ENCODE measurements around the gene PRKCA.

PRKCA gene

DNA sequence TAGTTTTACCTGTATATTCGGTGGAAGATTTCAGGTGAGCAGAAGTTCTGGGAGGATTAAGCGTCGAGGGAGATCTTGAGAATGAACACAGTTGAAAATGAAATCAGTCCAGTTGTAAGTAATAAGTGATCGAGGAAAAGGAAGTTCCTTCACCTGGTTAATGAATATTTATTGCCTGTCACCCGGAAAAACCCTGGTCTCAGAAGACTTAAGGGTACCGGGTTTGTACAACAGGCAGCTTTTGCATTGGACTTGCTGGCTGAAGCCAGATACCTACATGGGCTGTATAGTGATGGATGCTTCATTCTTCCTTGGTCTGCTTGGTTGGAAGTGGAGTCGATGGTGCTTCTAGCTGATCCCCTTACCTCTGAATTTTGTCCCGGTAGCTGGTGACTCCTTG is 72.7 kb downstream of the PRKCA start:
- H3K9ac ChIP-seq (ENCODE audit: low read depth, low read length) = no peak overlapping the region
- H3K9me3 ChIP-seq (replicated peaks; ENCODE audit: low read length) = no peaks in the 10 kb centered on the region
- no peaks in the 10 kb centered on the region for H3K36me3 ChIP-seq (ENCODE audit: insufficient read depth, low read length)
- no peak overlapping the region for H3K4me3 ChIP-seq (ENCODE audit: low read length)
- H3K4me2 ChIP-seq (ENCODE audit: low read length) = no peak overlapping the region
- no peaks in the 10 kb centered on the region for H3K27me3 ChIP-seq (ENCODE audit: control insufficient read depth, insufficient read depth, low read length)
- H3K4me1 ChIP-seq (ENCODE audit: control insufficient read depth, insufficient read depth, low read length) = peaks cover 33% of the 10 kb centered on the region

GRCh38 chr17:66378296-66378695 is 75.9 kb downstream of the PRKCA start:
- peak overlapping the region; percentile 43 for H3K9ac ChIP-seq (ENCODE audit: low read depth, low read length)
- no peaks in the 10 kb centered on the region for H3K9me3 ChIP-seq (replicated peaks; ENCODE audit: low read length)
- H3K27me3 ChIP-seq (ENCODE audit: control insufficient read depth, insufficient read depth, low read length) = no peaks in the 10 kb centered on the region
- H3K36me3 ChIP-seq (ENCODE audit: insufficient read depth, low read length) = no peaks in the 10 kb centered on the region
- no peak overlapping the region for H3K4me2 ChIP-seq (ENCODE audit: low read length)
- H3K4me1 ChIP-seq (ENCODE audit: control insufficient read depth, insufficient read depth, low read length) = peaks cover 28% of the 10 kb centered on the region
- H3K4me3 ChIP-seq (ENCODE audit: low read length) = no peak overlapping the region

DNA sequence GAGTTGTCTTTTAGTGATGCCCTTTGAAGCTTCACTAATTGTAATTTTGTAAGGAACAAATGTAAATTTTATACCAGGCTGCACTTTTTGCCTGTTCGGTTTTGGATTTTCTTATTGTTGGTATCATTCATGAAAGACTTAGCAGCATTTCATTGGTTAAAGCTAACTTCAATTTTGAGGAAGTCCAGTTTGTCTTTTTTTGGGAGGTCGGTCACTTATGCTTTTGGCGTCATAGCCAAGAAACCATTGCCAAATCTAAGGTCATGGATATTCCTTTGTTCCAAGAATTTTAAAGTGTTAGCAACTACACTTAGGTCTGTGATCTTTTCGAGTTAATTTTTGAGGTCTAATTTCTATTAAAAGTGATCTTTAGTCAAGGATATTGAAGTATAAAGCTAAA is 77.1 kb downstream of the PRKCA start:
- no peaks in the 10 kb centered on the region for H3K9me3 ChIP-seq (replicated peaks; ENCODE audit: low read length)
- peak overlapping the region; percentile 7 for H3K4me2 ChIP-seq (ENCODE audit: low read length)
- H3K9ac ChIP-seq (ENCODE audit: low read depth, low read length) = peak overlapping the region; percentile 46
- H3K27me3 ChIP-seq (ENCODE audit: control insufficient read depth, insufficient read depth, low read length) = no peaks in the 10 kb centered on the region
- no peaks in the 10 kb centered on the region for H3K36me3 ChIP-seq (ENCODE audit: insufficient read depth, low read length)
- H3K4me3 ChIP-seq (ENCODE audit: low read length) = no peak overlapping the region
- H3K4me1 ChIP-seq (ENCODE audit: control insufficient read depth, insufficient read depth, low read length) = peaks cover 33% of the 10 kb centered on the region

- Histone ChIP-seq H3K4me3 (ENCODE audit: low read length) (no peak overlapping the region), H3K27me3 (ENCODE audit: control insufficient read depth, insufficient read depth, low read length) (no peaks in the 10 kb centered on the region), H3K9me3 (replicated peaks; ENCODE audit: low read length) (no peaks in the 10 kb centered on the region), H3K4me2 (ENCODE audit: low read length) (peak overlapping the region; percentile 7), H3K9ac (ENCODE audit: low read depth, low read length) (peak overlapping the region; percentile 46), H3K4me1 (ENCODE audit: control insufficient read depth, insufficient read depth, low read length) (peaks cover 33% of the 10 kb centered on the region), H3K36me3 (ENCODE audit: insufficient read depth, low read length) (no peaks in the 10 kb centered on the region)
These were observed 77.6 kb downstream of the PRKCA start for GRCh38 chr17:66379996-66380395.

GRCh38 chr17:66381701-66382362 is 79.4 kb downstream of the PRKCA start:
- Histone ChIP-seq H3K27me3 (ENCODE audit: control insufficient read depth, insufficient read depth, low read length) (no peaks in the 10 kb centered on the region), H3K4me2 (ENCODE audit: low read length) (no peak overlapping the region), H3K4me3 (ENCODE audit: low read length) (no peak overlapping the region), H3K9ac (ENCODE audit: low read depth, low read length) (no peak overlapping the region), H3K36me3 (ENCODE audit: insufficient read depth, low read length) (no peaks in the 10 kb centered on the region), H3K9me3 (replicated peaks; ENCODE audit: low read length) (no peaks in the 10 kb centered on the region), H3K4me1 (ENCODE audit: control insufficient read depth, insufficient read depth, low read length) (peaks cover 27% of the 10 kb centered on the region)

- Histone ChIP-seq H3K4me1 (ENCODE audit: control insufficient read depth, insufficient read depth, low read length) (peaks cover 27% of the 10 kb centered on the region), H3K4me3 (ENCODE audit: low read length) (no peak overlapping the region), H3K9me3 (replicated peaks; ENCODE audit: low read length) (no peaks in the 10 kb centered on the region), H3K9ac (ENCODE audit: low read depth, low read length) (peak overlapping the region; percentile 39), H3K4me2 (ENCODE audit: low read length) (peak overlapping the region; percentile 11), H3K27me3 (ENCODE audit: control insufficient read depth, insufficient read depth, low read length) (no peaks in the 10 kb centered on the region), H3K36me3 (ENCODE audit: insufficient read depth, low read length) (peaks cover 2% of the 10 kb centered on the region)
These were observed 80.9 kb downstream of the PRKCA start for GRCh38 chr17:66383333-66383732.

- Histone ChIP-seq H3K9me3 (replicated peaks; ENCODE audit: low read length) (no peaks in the 10 kb centered on the region), H3K4me3 (ENCODE audit: low read length) (no peak overlapping the region), H3K4me1 (ENCODE audit: control insufficient read depth, insufficient read depth, low read length) (peaks cover 9% of the 10 kb centered on the region), H3K4me2 (ENCODE audit: low read length) (no peak overlapping the region), H3K27me3 (ENCODE audit: control insufficient read depth, insufficient read depth, low read length) (no peaks in the 10 kb centered on the region), H3K36me3 (ENCODE audit: insufficient read depth, low read length) (peaks cover 19% of the 10 kb centered on the region), H3K9ac (ENCODE audit: low read depth, low read length) (no peak overlapping the region)
These were observed 84.3 kb downstream of the PRKCA start for GRCh38 chr17:66386498-66387351.

- no peaks in the 10 kb centered on the region for H3K9me3 ChIP-seq (replicated peaks; ENCODE audit: low read length)
- no peak overlapping the region for H3K4me2 ChIP-seq (ENCODE audit: low read length)
- peaks cover 9% of the 10 kb centered on the region for H3K4me1 ChIP-seq (ENCODE audit: control insufficient read depth, insufficient read depth, low read length)
- H3K4me3 ChIP-seq (ENCODE audit: low read length) = no peak overlapping the region
- peaks cover 19% of the 10 kb centered on the region for H3K36me3 ChIP-seq (ENCODE audit: insufficient read depth, low read length)
- no peaks in the 10 kb centered on the region for H3K27me3 ChIP-seq (ENCODE audit: control insufficient read depth, insufficient read depth, low read length)
- no peak overlapping the region for H3K9ac ChIP-seq (ENCODE audit: low read depth, low read length)
These were observed 85.1 kb downstream of the PRKCA start for GRCh38 chr17:66387392-66387981.

- Histone ChIP-seq H3K4me3 (ENCODE audit: low read length) (no peak overlapping the region), H3K36me3 (ENCODE audit: insufficient read depth, low read length) (peaks cover 22% of the 10 kb centered on the region), H3K27me3 (ENCODE audit: control insufficient read depth, insufficient read depth, low read length) (no peaks in the 10 kb centered on the region), H3K4me1 (ENCODE audit: control insufficient read depth, insufficient read depth, low read length) (no peaks in the 10 kb centered on the region), H3K9me3 (replicated peaks; ENCODE audit: low read length) (no peaks in the 10 kb centered on the region), H3K9ac (ENCODE audit: low read depth, low read length) (no peak overlapping the region), H3K4me2 (ENCODE audit: low read length) (no peak overlapping the region)
These were observed 90.5 kb downstream of the PRKCA start for GRCh38 chr17:66392783-66393437.

GRCh38 chr17:66395961-66396360 is 93.5 kb downstream of the PRKCA start:
- H3K36me3 ChIP-seq (ENCODE audit: insufficient read depth, low read length) = peaks cover 3% of the 10 kb centered on the region
- H3K9ac ChIP-seq (ENCODE audit: low read depth, low read length) = no peak overlapping the region
- no peaks in the 10 kb centered on the region for H3K27me3 ChIP-seq (ENCODE audit: control insufficient read depth, insufficient read depth, low read length)
- H3K4me2 ChIP-seq (ENCODE audit: low read length) = no peak overlapping the region
- no peaks in the 10 kb centered on the region for H3K9me3 ChIP-seq (replicated peaks; ENCODE audit: low read length)
- no peak overlapping the region for H3K4me3 ChIP-seq (ENCODE audit: low read length)
- H3K4me1 ChIP-seq (ENCODE audit: control insufficient read depth, insufficient read depth, low read length) = no peaks in the 10 kb centered on the region

DNA sequence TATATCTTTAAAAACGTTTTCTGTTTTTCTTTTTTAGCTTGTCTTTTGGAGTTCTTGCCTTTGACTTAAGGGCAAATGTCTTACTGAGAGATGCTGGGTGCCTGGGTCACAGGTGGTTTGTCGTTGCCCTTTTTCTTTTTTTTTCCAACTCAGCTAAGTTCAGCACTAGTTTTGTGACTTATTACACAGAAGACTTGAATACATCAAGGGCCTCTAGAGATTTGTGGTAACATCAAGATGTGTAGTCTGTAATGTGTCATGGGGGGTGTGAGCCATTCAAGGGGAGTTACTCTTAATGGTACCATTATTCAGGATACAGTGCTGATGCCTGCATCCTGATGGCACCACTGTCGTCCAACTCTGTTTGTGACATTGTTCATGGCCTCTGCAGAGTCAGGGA is 95.1 kb downstream of the PRKCA start:
- H3K4me1 ChIP-seq (ENCODE audit: control insufficient read depth, insufficient read depth, low read length) = no peaks in the 10 kb centered on the region
- H3K4me3 ChIP-seq (ENCODE audit: low read length) = no peak overlapping the region
- no peaks in the 10 kb centered on the region for H3K9me3 ChIP-seq (replicated peaks; ENCODE audit: low read length)
- H3K27me3 ChIP-seq (ENCODE audit: control insufficient read depth, insufficient read depth, low read length) = no peaks in the 10 kb centered on the region
- H3K4me2 ChIP-seq (ENCODE audit: low read length) = no peak overlapping the region
- H3K9ac ChIP-seq (ENCODE audit: low read depth, low read length) = no peak overlapping the region
- H3K36me3 ChIP-seq (ENCODE audit: insufficient read depth, low read length) = peaks cover 3% of the 10 kb centered on the region
